HG02642 (cell line): ENCODE data around the gene PAX1.

Experiments used
- ATAC-seq: cut with Tn5 transposase; IDR thresholded peaks from one replicate; pipeline ENCODE4 v1.9.1; 2021; ENCODE audit warnings: mild to moderate bottlenecking; ENCODE audit not compliant: unreplicated experiment, poor library complexity

Gene PAX1

DNA sequence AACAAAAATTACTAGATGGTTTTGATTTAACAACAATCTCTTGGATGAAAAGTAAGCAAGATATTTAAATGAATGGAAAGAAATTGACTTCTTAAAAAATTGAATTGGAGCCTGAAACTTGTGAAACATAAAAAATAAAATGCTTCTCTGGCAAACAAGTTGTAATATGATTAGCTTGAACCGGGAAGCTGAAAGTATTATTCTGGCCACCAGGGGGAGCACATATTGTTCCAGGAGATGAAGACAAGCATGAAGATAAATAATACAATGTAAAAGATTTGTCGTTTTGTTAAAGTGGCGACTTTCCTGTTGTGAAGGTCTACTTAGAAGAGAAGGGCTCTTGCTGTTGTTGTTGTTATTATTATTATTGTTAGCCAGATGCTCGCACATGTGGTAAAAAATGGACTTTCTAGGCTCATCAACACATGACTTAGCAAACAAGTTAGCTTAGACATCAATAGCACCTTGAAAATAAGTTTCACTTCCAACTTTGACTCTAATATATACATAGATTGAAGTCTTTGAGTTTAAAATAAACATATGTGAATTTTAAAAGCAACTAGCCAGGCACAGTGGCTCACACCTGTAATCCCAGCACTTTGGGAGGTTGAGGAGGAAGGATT is 14.2 kb downstream of the PAX1 start:
- no peak for ATAC-seq

DNA sequence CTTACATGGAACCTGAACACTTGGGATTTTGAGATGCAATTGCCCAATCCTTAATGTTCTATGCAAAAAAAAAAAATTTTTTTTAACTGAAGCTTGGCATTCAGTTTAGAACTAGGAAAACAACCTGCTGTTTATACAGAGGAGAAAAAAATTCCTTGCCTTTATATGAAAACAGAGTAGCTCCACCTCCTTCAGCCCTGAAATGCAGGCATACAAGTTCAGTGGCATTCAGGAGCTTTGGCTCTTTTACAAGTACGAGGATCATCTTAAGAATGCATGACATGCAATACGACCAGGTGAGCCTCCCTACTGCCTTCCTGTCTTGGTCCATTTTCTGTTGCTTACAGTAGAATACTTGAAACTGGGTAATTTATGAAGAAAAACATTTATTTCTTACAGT is 20.4 kb downstream of the PAX1 start:
- no peak for ATAC-seq

DNA sequence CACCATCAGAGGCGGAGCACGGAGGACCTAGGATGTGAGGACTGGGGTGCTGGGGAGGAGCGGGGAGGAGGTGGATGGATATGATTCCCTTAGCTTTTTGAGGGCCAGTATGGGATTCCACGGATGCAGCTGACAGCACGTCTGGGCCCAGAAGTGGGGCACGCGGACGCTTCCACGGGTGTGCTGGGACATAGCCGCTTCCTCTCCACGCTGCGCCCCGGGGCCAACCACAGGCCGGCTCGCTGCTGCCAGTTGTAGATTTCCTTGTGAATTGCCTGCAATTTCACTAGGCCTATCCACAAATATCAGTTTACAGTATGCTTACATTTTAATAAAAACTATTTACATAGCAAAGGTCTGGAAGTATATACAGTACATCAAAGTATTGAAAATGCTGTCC is 23.9 kb downstream of the PAX1 start:
- no peak for ATAC-seq

DNA sequence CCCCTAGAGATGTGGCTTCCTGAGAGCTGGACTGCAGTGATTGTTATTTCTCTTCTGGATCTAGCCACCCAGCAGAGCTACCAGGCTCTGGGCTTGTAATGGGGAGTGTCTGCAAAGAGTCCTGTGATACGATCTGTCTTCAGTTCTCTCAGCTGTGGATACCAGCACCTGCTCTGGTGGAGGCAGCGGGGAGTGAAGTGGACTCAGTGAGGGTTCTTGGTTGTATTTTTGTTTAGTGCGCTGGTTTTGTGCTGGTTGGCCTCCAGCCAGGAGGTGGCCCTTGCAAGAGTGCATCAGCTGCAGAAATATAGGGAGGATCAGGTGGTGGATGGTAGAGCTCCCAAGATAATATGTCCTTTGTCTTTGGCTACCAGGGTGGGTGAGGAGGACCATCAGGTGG is 33.7 kb downstream of the PAX1 start:
- ATAC-seq = no peak

DNA sequence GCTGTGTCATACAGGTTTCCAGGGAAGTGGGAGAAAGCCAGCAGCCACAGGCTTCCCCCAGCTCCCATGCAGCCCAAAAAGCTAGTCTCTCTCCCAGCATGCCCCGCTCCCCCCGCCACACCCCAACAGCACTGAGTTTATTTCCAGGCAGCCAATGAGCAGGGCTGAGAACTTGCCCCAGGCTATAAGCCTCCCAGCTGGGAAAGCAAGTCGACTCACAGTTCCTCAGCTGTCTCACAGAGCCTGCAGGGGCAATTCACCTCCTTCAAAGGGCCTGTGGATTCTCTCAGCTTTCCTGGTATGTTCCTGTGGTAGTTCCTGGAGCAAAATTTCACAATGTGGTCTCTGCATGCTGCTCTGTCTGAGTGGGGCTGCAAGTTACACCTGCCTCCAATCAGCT is 34.2 kb downstream of the PAX1 start:
- ATAC-seq = no peak

DNA sequence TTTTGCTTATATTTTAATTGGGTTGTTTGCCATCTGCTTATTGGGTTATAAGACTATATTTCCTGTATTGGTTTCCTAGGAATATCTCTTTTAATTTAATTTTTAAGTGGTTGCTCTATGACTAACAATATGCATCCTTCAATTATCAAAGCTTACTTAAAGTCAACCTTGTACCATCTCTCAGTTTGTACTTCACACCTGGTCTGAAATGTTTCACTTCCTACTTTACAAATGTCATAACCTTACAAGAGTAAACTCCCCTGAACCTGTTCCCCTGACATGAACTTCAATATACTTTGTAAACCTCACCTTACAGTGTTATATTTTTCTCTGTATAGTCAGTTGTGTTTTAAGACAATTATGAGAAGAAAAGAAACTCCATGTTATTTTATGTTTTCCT is 35.8 kb downstream of the PAX1 start:
- no peak for ATAC-seq

DNA sequence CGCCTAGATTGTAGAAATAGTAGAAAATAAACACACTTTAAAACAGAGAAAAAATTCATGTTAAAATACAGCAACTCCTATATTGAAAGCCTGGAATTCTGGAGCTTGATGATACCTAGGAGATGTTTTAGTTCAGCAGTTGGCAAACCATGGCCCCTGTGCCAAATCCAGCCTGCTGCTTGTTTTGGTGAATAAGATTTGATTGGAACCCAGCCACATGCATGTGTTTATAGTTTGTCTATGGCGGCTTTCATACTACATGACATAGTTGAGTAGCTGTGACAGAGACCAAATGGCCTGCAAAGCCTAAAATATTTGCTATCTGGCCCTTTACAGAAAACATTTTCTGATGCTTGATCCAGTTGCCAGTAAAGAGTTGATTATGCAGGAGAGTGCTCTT is 57.2 kb downstream of the PAX1 start:
- ATAC-seq = no peak

DNA sequence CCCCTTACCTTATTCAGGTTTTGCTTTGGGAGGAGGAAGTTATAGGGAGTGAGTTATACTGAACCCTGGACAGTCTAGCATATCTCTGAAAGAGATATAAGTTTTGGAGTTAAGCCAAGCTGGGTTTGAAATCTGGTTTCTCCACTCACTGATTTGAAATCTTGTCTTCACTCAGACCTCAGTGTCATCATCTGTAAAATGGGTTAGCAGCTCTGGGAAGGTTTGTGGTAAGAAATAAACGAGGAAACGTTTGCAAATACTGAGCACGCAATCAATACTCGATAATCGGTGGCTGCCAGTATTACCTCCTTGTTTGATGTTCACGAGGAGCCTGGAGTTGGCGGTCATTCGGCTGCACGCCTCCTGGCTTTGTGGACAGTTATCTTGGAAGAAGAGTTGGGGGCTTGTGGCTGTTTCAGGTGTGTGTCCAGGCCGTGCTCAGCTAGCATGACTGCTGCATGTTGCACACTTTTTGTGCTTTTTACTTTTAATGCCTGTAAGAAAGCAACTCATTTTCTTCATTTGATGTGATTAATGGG is 61.8 kb downstream of the PAX1 start:
- ATAC-seq = no peak

DNA sequence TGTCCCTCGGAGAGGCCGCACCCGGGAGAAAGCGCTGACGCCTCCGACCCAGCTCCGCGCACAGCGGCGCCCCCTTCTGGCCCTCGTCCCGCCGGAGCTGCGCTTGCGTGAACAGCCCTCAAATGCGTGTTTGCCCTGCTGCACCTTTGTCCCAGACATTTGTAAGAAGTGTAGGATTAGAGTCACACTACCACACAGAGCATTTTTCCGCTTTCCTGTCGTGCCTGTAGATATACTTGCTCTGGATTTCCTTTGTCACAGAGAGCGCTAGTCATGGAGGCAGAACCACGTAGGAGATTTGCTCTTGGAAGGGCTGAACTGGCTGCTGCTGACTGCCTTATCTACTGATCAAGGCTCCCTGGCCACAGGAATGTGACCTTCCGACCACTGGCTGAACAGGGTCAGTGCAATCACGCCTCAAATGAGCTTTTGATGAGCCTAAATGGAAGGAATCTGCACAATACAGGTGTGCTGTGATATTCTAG is 62.3 kb downstream of the PAX1 start:
- ATAC-seq = no peak
